ENCODE results near the gene OR2T4. TPM values are rescaled to one million over a fixed set of nuclear protein-coding genes. Genes with fewer than 3 reads are reported as not detected.

Gene OR2T4
- total RNA-seq, 2 experiments from 2014 or later = not detected

Other genes starting within 250 kb of the OR2T4 start
- gene OR2M5, start 216.5 kb upstream of the OR2T4 start, total RNA-seq = not detected
- not detected for gene OR2M2, start 186.8 kb upstream of the OR2T4 start, total RNA-seq
- not detected for gene OR2M3, start 164.4 kb upstream of the OR2T4 start, total RNA-seq
- not detected for gene OR2M4, start 130.2 kb upstream of the OR2T4 start, total RNA-seq
- not detected for gene OR2T33, start 83.7 kb upstream of the OR2T4 start, total RNA-seq
- not detected for gene OR2T12, start 58.2 kb upstream of the OR2T4 start, total RNA-seq
- not detected for gene OR2M7, start 37.1 kb upstream of the OR2T4 start, total RNA-seq
- not detected for gene OR14C36, start 12.9 kb upstream of the OR2T4 start, total RNA-seq
- not detected for gene OR2T6, start 14.1 kb downstream of the OR2T4 start, total RNA-seq
- gene OR2T1, start 41.4 kb downstream of the OR2T4 start, total RNA-seq = not detected
- gene OR2T2, start 84.0 kb downstream of the OR2T4 start, total RNA-seq = not detected
- gene OR2T3, start 111.7 kb downstream of the OR2T4 start, total RNA-seq = not detected
- gene OR2T5, start 126.9 kb downstream of the OR2T4 start, total RNA-seq = not detected
- gene OR2G6, start 146.4 kb downstream of the OR2T4 start, total RNA-seq = not detected
- not detected for gene OR2T29, start 201.1 kb downstream of the OR2T4 start, total RNA-seq
- gene OR2T34, start 213.1 kb downstream of the OR2T4 start, total RNA-seq = not detected
- gene OR2T10, start 236.0 kb downstream of the OR2T4 start, total RNA-seq = not detected

All from activated CD8-positive, alpha-beta memory T cell treated with anti-CD3 and anti-CD28 coated beads for 36 hours (primary cell).